HG02610 (cell line): Measurements from ENCODE around the gene SPATA6L.

Source experiments
- ATAC-seq: cut with Tn5 transposase; IDR thresholded peaks from one replicate; pipeline ENCODE4 v1.9.1; 2021; ENCODE audit warnings: mild to moderate bottlenecking, moderate library complexity; ENCODE audit not compliant: unreplicated experiment

SPATA6L gene

DNA sequence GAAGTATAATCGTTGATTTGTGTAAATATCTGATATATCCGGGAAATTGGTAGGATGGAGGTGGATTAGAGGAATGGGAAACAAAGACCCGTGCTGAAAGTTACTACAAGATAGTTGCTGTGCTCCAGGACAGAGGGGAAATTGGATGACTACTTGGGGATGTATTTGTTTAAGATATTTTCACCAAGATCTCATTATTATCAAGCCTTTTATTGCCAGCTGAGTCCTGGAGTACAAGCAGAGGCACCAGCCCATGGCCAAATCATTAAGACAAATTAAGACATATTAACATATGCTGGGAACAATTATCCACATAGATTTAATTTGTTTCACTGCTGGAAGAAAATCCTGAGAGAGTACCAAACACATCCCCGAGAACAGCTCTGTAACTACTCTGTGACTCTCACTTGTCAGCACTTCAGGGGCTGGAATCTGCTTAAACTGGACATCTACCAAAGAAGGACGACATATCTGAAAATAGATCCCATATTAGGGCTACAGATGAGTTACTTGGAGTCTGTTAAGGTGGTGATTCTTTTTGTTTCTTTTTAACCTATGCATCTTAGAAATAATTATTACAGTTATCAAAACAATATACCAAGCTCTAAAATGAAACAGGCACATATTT, 107.8 kb downstream of the SPATA6L start:
- no peak for ATAC-seq

DNA sequence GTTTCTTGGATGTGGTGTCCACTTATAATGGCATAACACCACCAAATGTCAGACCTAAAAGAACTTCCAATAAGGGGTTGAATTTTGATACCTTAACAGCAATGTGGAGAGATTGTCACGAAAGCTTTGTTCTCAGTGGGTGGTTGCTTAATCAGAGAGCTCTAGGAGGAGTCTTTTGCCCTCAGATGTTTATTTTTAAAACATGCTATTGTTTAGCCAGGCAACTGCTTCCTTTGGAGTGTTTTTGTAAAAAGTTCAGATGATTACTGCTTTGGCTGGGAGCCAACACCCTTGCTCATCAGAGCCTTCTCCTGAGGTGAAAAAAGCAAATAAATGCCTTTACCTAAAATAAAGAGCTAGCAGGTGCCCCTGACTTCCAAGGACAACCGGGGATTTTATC, 111.0 kb downstream of the SPATA6L start:
- ATAC-seq: no peak

DNA sequence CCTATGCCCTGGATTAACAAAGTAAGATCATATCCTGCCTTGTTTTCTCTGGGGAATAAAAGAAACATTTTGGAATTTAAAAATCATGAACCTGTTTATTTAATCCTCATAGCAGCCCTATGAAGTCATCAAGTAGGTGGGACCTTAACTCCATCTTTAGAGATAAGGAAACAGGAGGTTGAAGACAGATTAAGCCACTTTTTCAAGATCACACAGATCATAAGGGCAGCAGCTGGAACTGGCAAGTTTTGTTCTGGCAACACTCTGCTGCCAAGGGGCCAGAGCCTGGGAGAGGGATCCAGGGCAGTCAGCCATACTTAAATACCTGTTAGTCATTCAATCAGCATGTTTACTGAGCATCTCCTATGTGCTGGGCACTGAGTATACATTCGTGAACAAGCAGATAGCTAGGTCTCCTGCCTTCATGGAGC, 112.3 kb downstream of the SPATA6L start:
- ATAC-seq: no peak

DNA sequence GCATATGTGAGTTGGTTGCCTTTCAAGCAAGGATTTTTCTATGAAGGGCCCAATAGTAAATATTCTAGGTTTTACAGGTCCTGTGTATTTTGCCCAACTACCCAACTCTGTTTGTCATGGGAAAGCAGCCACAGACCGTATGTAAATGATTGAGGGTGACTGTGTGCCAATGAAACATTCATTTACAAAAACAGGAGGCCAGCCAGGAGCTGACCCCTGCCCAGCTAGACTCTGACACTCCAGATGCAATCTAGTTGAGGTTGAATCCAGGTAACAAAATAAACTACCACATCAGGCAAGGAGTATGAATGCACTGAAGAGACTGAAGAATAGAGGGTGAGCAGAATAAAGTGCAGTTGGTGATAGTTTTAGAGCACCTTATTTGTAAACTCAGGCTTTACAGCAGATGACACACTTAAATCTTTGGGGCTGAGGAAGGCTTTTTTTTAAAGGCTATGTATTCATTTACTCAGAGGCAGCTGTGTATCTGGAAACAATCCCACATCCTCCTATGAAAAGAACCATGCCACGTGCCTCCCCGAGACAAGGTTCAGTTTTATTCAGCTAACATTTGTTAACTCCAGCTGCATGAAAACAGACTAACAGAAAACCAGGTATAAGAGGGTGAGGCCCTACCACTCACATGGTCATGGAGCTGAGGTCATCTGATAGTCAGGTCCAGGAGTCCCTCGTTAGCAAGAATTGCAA, 115.3 kb downstream of the SPATA6L start:
- no peak for ATAC-seq

DNA sequence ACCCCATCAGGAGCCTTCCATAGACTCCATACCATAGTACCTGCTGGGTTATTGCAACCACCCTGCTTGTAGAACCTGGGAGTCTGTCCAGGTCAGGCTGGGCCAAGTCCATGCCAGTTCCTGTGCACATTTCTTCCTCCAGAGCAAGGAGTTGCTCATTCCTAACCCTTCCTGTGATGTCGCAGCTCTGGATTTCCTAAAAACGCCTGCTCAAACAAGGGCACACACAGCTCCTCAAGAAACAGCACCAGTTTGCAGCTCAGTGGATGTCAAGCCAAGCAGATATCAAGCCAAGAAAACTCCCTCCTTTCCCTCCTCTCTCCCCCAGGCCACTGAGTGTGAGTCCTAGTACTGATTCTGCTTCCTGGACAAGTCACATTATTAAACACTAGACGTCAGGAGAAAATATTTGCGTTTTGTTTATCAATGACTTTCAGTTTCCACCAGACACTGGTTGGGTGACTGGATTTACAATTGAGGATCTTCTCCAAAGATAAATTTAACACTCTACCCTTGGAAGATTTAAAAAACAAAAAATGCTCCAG, 116.5 kb downstream of the SPATA6L start:
- ATAC-seq: no peak

DNA sequence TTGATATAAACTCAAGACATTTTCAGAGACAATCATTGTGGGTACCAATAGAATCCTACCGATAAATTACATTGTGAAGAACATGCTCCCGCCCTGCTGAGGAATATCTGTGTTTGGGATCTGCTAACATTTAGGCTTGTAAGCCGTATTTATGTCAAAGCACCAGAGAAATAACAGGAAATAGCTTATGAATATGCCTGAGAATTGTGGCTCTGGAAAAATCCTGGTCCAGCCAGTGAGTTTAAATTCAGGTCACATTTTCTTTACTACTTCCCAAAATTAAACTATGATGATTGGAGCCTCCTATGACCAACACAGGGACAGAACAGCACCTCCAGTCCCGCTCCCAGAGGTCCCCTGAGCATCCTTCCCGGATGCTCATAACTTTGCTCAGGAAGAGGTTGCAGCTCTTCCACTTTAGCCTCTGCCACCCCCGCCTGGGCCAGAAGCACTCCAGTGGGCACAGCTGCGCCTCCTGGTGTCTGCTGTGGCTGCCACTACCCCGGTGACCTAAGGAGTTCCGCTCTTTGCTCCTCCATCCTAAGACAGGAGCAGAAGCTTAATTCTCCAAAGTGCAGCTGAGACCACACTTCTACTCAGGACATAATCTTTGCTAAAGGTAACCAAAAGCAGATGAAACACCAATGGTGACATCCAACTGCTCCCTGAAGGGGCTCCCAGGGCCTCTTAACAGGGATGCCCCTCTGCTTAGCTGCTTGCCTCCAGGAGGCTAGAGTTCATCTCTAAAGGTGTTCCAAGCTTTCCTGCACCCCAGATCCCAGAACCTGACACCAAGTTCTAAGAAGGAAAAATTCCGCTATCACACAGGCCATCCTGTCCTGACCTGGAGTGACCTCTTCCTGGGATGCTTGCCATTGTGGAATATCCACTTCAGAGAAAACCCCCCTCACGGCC, 117.2 kb downstream of the SPATA6L start:
- ATAC-seq: no peak
